Hair follicle dermal papilla cell (primary cell): Measurements from ENCODE around the gene EXOC8. TPM values are rescaled to one million over a fixed set of nuclear protein-coding genes. Genes with fewer than 3 reads are reported as not detected.

ENCODE experiments used
- total RNA-seq: library from RNA; depleted of rRNA; stranded (reverse); fragments of >200 nt; gene quantifications from 2 replicates; pipeline ENCODE4 v1.2.3, GENCODE V29; 2012

Gene EXOC8
- 21.7 and 22.2 TPM in 2 replicates for total RNA-seq

GRCh38 chr1:231337472-231338269 is at the start of gene EXOC8:
EXOC8 (minus strand) TSS chr1:231337852; CDS start chr1:231337745, 107 bp downstream.

GRCh38 chr1:231338270-231339128 is 847 bp upstream of the EXOC8 start, which contains the start of gene SPRTN:
SPRTN (plus strand) TSS chr1:231338293; CDS start chr1:231338384, 91 bp downstream.

Other genes with a start within 250 kb of the EXOC8 start
- gene TRIM67, start 175.8 kb downstream of the EXOC8 start, total RNA-seq, result under 0.01 and 0.12 TPM in 2 replicates
- 44.5 and 47.8 TPM in 2 replicates for gene GNPAT, start 96.6 kb downstream of the EXOC8 start, total RNA-seq
- gene SPRTN, start 441 bp upstream of the EXOC8 start, total RNA-seq, result 13.6 and 19.5 TPM in 2 replicates
- 34.0 and 42.2 TPM in 2 replicates for gene EGLN1, start 84.4 kb upstream of the EXOC8 start, total RNA-seq
- 37.8 and 41.4 TPM in 2 replicates for gene TSNAX, start 190.8 kb upstream of the EXOC8 start, total RNA-seq